CD14-positive monocyte (primary cell): Measurements from ENCODE around the gene TYROBP. TPM values are rescaled to one million over a fixed set of nuclear protein-coding genes. Genes with fewer than 3 reads are reported as not detected.

Source experiments
- DNase-seq, 3 donors: peaks; one replicate each; pipeline ENCODE4 v3.0.0-alpha.2; 2011 to 2022
- H2AFZ ChIP-seq: 2 replicates; pipeline ENCODE4 v1.6.0; 2012; ENCODE audit warnings: mild to moderate bottlenecking, low read depth, low read length, inconsistent platforms; ENCODE audit not compliant: insufficient read depth, poor library complexity, severe bottlenecking
- H3K27ac ChIP-seq, 2 donors: 1 replicate in 1 of 2; 2 replicates in 1 of 2; pipeline ENCODE4 v1.5.1; 2012 to 2013; ENCODE audit warnings: low read length in 2 of 2, control low read depth in 1 of 2, inconsistent platforms in 1 of 2, low read depth in 1 of 2, mild to moderate bottlenecking in 1 of 2
- H3K27me3 ChIP-seq, 2 donors: one replicate each; pipeline versions ENCODE4 v1.6.0 to v1.6.1; 2011 to 2013; ENCODE audit warnings: low read length in 2 of 2; ENCODE audit not compliant: control insufficient read depth in 2 of 2, insufficient read depth in 2 of 2
- H3K36me3 ChIP-seq, 2 donors: replicated peaks in 1 of 2; 1 replicate in 1 of 2; 2 replicates in 1 of 2; pipeline versions ENCODE4 v1.5.1 to v1.6.1; 2012 to 2013; ENCODE audit warnings: low read length in 2 of 2, control low read depth in 1 of 2, inconsistent platforms in 1 of 2, mild to moderate bottlenecking in 1 of 2; ENCODE audit not compliant: insufficient read depth in 2 of 2, control insufficient read depth in 1 of 2
- H3K4me1 ChIP-seq, 2 donors: 1 replicate in 1 of 2; 2 replicates in 1 of 2; pipeline versions ENCODE4 v1.5.1 to v1.6.1; 2012 to 2013; ENCODE audit warnings: low read length in 2 of 2, control low read depth in 1 of 2, inconsistent platforms in 1 of 2, mild to moderate bottlenecking in 1 of 2, moderate library complexity in 1 of 2; ENCODE audit not compliant: insufficient read depth in 2 of 2, control insufficient read depth in 1 of 2
- H3K4me2 ChIP-seq: replicated peaks from 2 replicates; pipeline ENCODE3; 2012; ENCODE audit warnings: low read length, moderate library complexity, mild to moderate bottlenecking; ENCODE audit not compliant: poor library complexity, severe bottlenecking; ENCODE audit errors: extremely low read depth
- H3K4me3 ChIP-seq, 3 experiments: fragments of 200-600 bp in 1 of 3; sonication (generic) in 1 of 3; replicated peaks in 1 of 3; 1 replicate in 2 of 3; 2 replicates in 1 of 3; pipeline ENCODE4 v1.5.1; 2011 to 2013; ENCODE audit warnings: low read length in 3 of 3, mild to moderate bottlenecking in 3 of 3, control low read depth in 2 of 3, low read depth in 2 of 3, inconsistent platforms in 1 of 3, moderate library complexity in 1 of 3
- H3K79me2 ChIP-seq: 2 replicates; pipeline ENCODE4 v1.6.0; 2012; ENCODE audit warnings: mild to moderate bottlenecking, control low read depth, inconsistent platforms, low read length, moderate library complexity; ENCODE audit not compliant: insufficient read depth
- H3K9ac ChIP-seq: 2 replicates; pipeline ENCODE4 v1.6.0; 2017; ENCODE audit warnings: low read length, mild to moderate bottlenecking; ENCODE audit not compliant: insufficient read depth, poor library complexity, severe bottlenecking
- H3K9me3 ChIP-seq, 2 donors: replicated peaks in 1 of 2; 1 replicate in 1 of 2; 2 replicates in 1 of 2; pipeline versions ENCODE4 v1.5.1 to v1.6.1; 2012 to 2013; ENCODE audit warnings: low read length in 2 of 2, control low read depth in 1 of 2; ENCODE audit not compliant: control insufficient read depth in 1 of 2, insufficient read depth in 1 of 2
- H4K20me1 ChIP-seq: 2 replicates; pipeline ENCODE4 v1.6.0; 2012; ENCODE audit warnings: mild to moderate bottlenecking, low read length, control low read depth, moderate library complexity; ENCODE audit not compliant: insufficient read depth
- H3K27ac Mint-ChIP-seq, 7 donors: one replicate each; pipeline ENCODE4 v1.8.0; 2020; ENCODE audit warnings: mild to moderate bottlenecking in 7 of 7, mixed read lengths in 7 of 7, moderate library complexity in 6 of 7, inconsistent platforms in 2 of 7
- H3K27me3 Mint-ChIP-seq, 3 donors: one replicate each; pipeline ENCODE4 v1.8.0; 2021 to 2022; ENCODE audit warnings: low read depth in 3 of 3, mild to moderate bottlenecking in 3 of 3, mixed read lengths in 3 of 3, moderate library complexity in 3 of 3, inconsistent platforms in 1 of 3
- H3K36me3 Mint-ChIP-seq, 2 donors: one replicate each; pipeline ENCODE4 v1.8.0; 2020; ENCODE audit warnings: mixed read lengths in 2 of 2, inconsistent platforms in 1 of 2, mild to moderate bottlenecking in 1 of 2
- H3K4me1 Mint-ChIP-seq: one replicate; pipeline ENCODE4 v1.8.0; 2020; ENCODE audit warnings: mild to moderate bottlenecking, mixed read lengths
- H3K4me3 Mint-ChIP-seq, 2 donors: one replicate each; pipeline ENCODE4 v1.8.0; 2020; ENCODE audit warnings: mild to moderate bottlenecking in 2 of 2, mixed read lengths in 2 of 2, moderate library complexity in 1 of 2
- H3K9me3 Mint-ChIP-seq, 7 donors: one replicate each; pipeline ENCODE4 v1.8.0; 2020 to 2022; ENCODE audit warnings: mixed read lengths in 7 of 7, mild to moderate bottlenecking in 6 of 7, moderate library complexity in 6 of 7, inconsistent platforms in 2 of 7
- CTCF ChIP-seq: fragments of 200-600 bp; IDR thresholded peaks from one replicate; pipeline ENCODE4 v1.8.0; 2022; ENCODE audit warnings: antibody characterized with exemption, mild to moderate bottlenecking
- WGBS: methylation state at CpG from one replicate; pipeline ENCODE4 v1.1.5; 2013; ENCODE audit warnings: missing lambda C conversion rate; ENCODE audit not compliant: insufficient coverage; 5-methylcytosine and 5-hydroxymethylcytosine counted together
- intact Hi-C, 2 donors: fragments of 100-400 bp; cut with micrococcal nuclease; formaldehyde crosslinking; loops; one replicate each; pipeline versions ENCODE4 v1.15.0 to v1.15.1; 2023
- polyA plus RNA-seq, 3 donors: library from polyadenylated mRNA; depleted of rRNA in 1 of 3; unstranded in 2 of 3; stranded (reverse) in 1 of 3; fragments of 300-500 nt in 2 of 3; fragments of >200 nt in 1 of 3; fragmentation: Illumina TruSeq in 2 of 3; gene quantifications; 1 replicate in 2 of 3; 2 replicates in 1 of 3; pipeline ENCODE4 v1.2.3, GENCODE V29; 2012 to 2021

Gene TYROBP
- polyA plus RNA-seq, 3 donors, result 3,224 to 6,141 (median 5,182) TPM

- H4K20me1 ChIP-seq, result no peaks in the 10 kb centered on the region
- H3K36me3 ChIP-seq, result no peaks in the 10 kb centered on the region
- H3K27me3 Mint-ChIP-seq, result peaks cover 76 to 99% (median 83%) of the 10 kb centered on the region in 3 donors
- peaks cover 5 to 14% of the 10 kb centered on the region in 2 donors for H3K4me1 ChIP-seq
- no peaks in the 10 kb centered on the region for H3K36me3 Mint-ChIP-seq
- no peaks in the 10 kb centered on the region for H3K79me2 ChIP-seq
- H3K4me3 Mint-ChIP-seq, result peak overlapping the region in 1 of 2 donors; percentile 48
- H3K27ac Mint-ChIP-seq, result no peak overlapping the region
- intact Hi-C loops, result no loop called here
- peaks cover 0 to 24% (median 7%) of the 10 kb centered on the region in 7 donors for H3K9me3 Mint-ChIP-seq
- no peak for TF ChIP-seq CTCF
- no peak overlapping the region for H3K9ac ChIP-seq
- no peak overlapping the region for H3K4me3 ChIP-seq
- WGBS, result 76% methylated on average over 4 of the region's 4 CpGs
- no peak overlapping the region for H3K27ac ChIP-seq
- peaks cover 6% of the 10 kb centered on the region for H3K4me1 Mint-ChIP-seq
- no peak overlapping the region for H3K4me2 ChIP-seq
- H3K9me3 ChIP-seq, result peaks cover 0 to 13% of the 10 kb centered on the region in 2 donors
- no peak for DNase-seq
- no peak overlapping the region for H2AFZ ChIP-seq
- H3K27me3 ChIP-seq, result peaks cover 32 to 86% of the 10 kb centered on the region in 2 donors
These were observed 48.7 kb downstream of the TYROBP start for GRCh38 chr19:35859414-35859813.

GRCh38 chr19:35858311-35858710 is 49.8 kb downstream of the TYROBP start:
- Mint-ChIP-seq H3K9me3 (peaks cover 0 to 24% (median 7%) of the 10 kb centered on the region in 7 donors), H3K27me3 (peaks cover 83 to 99% (median 83%) of the 10 kb centered on the region in 3 donors), H3K27ac (no peak overlapping the region), H3K36me3 (no peaks in the 10 kb centered on the region), H3K4me3 (peak overlapping the region in 1 of 2 donors; percentile 49), H3K4me1 (peaks cover 6% of the 10 kb centered on the region)
- H3K79me2 ChIP-seq, result no peaks in the 10 kb centered on the region
- no peak for DNase-seq
- no peak overlapping the region for H3K9ac ChIP-seq
- no peaks in the 10 kb centered on the region for H3K36me3 ChIP-seq
- TF ChIP-seq CTCF, result no peak
- H3K4me2 ChIP-seq, result no peak overlapping the region
- H3K4me3 ChIP-seq, result no peak overlapping the region
- peaks cover 5 to 14% of the 10 kb centered on the region in 2 donors for H3K4me1 ChIP-seq
- H4K20me1 ChIP-seq, result no peaks in the 10 kb centered on the region
- intact Hi-C loops, result no loop called here
- WGBS, result 88% methylated on average over 6 of the region's 6 CpGs
- H3K9me3 ChIP-seq, result peaks cover 0 to 13% of the 10 kb centered on the region in 2 donors
- H3K27ac ChIP-seq, result no peak overlapping the region
- H2AFZ ChIP-seq, result no peak overlapping the region
- H3K27me3 ChIP-seq, result peaks cover 32 to 84% of the 10 kb centered on the region in 2 donors
